Ishikawa (cell line): ENCODE measurements around the gene SPATA1.

ENCODE experiments used
- CEBPB ChIP-seq: IDR thresholded peaks from 2 replicates; pipeline ENCODE4 v1.6.1; 2012
- CREB1 ChIP-seq: IDR thresholded peaks from 2 replicates; pipeline ENCODE4 v1.6.1; 2012; ENCODE audit warnings: low read depth
- EGR1 ChIP-seq: IDR thresholded peaks from 2 replicates; pipeline ENCODE4 v1.6.1; 2012
- EP300 ChIP-seq: IDR thresholded peaks from 2 replicates; pipeline ENCODE4 v1.6.1; 2012; ENCODE audit warnings: borderline replicate concordance
- FOXM1 ChIP-seq: IDR thresholded peaks from 2 replicates; pipeline ENCODE4 v1.6.1; 2012; ENCODE audit warnings: low read depth, borderline replicate concordance
- MAX ChIP-seq: IDR thresholded peaks from 2 replicates; pipeline ENCODE4 v1.6.1; 2012
- RAD21 ChIP-seq: IDR thresholded peaks from 2 replicates; pipeline ENCODE4 v1.6.1; 2012; ENCODE audit warnings: low read depth
- REST ChIP-seq: IDR thresholded peaks from 2 replicates; pipeline ENCODE4 v1.6.1; 2012; ENCODE audit warnings: low read depth, mild to moderate bottlenecking
- TAF1 ChIP-seq: IDR thresholded peaks from 2 replicates; pipeline ENCODE4 v1.6.1; 2012; ENCODE audit warnings: low read depth, mild to moderate bottlenecking
- TCF12 ChIP-seq: IDR thresholded peaks from 2 replicates; pipeline ENCODE4 v1.6.1; 2012; ENCODE audit warnings: low read depth
- ZBTB7A ChIP-seq: IDR thresholded peaks from 2 replicates; pipeline ENCODE4 v1.6.1; 2012; ENCODE audit warnings: low read depth
- TF ChIP-seq, protein P1 (sequence below): IDR thresholded peaks from 2 replicates; pipeline ENCODE4 v1.6.1; 2012

GRCh38 chr1:84481317-84481716 is 24.9 kb upstream of the SPATA1 start:
- TF ChIP-seq REST (no peak), ZBTB7A (no peak), RAD21 (no peak), EP300 (no peak), MAX (no peak), FOXM1 (no peak), CEBPB (no peak), TAF1 (no peak), TCF12 (no peak), EGR1 (no peak), CREB1 (no peak)
- TF ChIP-seq, protein P1, sequence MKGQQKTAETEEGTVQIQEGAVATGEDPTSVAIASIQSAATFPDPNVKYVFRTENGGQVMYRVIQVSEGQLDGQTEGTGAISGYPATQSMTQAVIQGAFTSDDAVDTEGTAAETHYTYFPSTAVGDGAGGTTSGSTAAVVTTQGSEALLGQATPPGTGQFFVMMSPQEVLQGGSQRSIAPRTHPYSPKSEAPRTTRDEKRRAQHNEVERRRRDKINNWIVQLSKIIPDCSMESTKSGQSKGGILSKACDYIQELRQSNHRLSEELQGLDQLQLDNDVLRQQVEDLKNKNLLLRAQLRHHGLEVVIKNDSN: no peak
